Measurements from ENCODE around the gene PARVA. TPM values are rescaled to one million over a fixed set of nuclear protein-coding genes. Genes with fewer than 3 reads are reported as not detected.

PARVA gene
- total and polyA plus RNA-seq, 12 donors, result 20.1 to 84.8 (median 67.0) TPM

- DNase-seq (no peak), ATAC-seq (no peak)
- H3K36me3 ChIP-seq, result peaks cover 0 to 95% (median 15%) of the 10 kb centered on the region in 9 donors
- H3K4me1 ChIP-seq, result peaks cover 0 to 12% (median 3%) of the 10 kb centered on the region in 9 donors
- H3K27me3 ChIP-seq, result no peaks in the 10 kb centered on the region
- intact Hi-C loops (cut with DNase I), result loop anchor here in 1 of 10 donors (10.0 kb wide), 1 partner anchor 56 kb away; no protein-coding TSS in a partner anchor
- WGBS, 2 donors, result 92 to 95% methylated on average over 2 of the region's 2 CpGs
- no peak overlapping the region for H3K27ac ChIP-seq
- no peak overlapping the region for H3K4me3 ChIP-seq
- H3K9me3 ChIP-seq, result no peaks in the 10 kb centered on the region
- TF ChIP-seq CTCF (IDR thresholded peaks at IDR 0.05), result no peak
These were observed 151.1 kb downstream of the PARVA start for GRCh38 chr11:12528487-12528886.

GRCh38 chr11:12529041-12529440 lies 151.7 kb downstream of the PARVA start:
- Histone ChIP-seq H3K4me3 (no peak overlapping the region), H3K4me1 (peaks cover 0 to 10% (median 0%) of the 10 kb centered on the region in 9 donors), H3K27me3 (no peaks in the 10 kb centered on the region), H3K36me3 (peaks cover 0 to 90% (median 15%) of the 10 kb centered on the region in 9 donors), H3K27ac (no peak overlapping the region), H3K9me3 (no peaks in the 10 kb centered on the region)
- no peak for DNase-seq
- 81 to 93% methylated on average over 5 of the region's 5 CpGs for WGBS, 2 donors
- TF ChIP-seq CTCF (IDR thresholded peaks at IDR 0.05), result no peak
- intact Hi-C loops (cut with DNase I), result loop anchor here in 1 of 10 donors (10.0 kb wide), 1 partner anchor 56 kb away; no protein-coding TSS in a partner anchor
- ATAC-seq, result no peak

- ATAC-seq (no peak), DNase-seq (no peak)
- peaks cover 0 to 82% (median 15%) of the 10 kb centered on the region in 9 donors for H3K36me3 ChIP-seq
- H3K4me3 ChIP-seq, result no peak overlapping the region
- H3K9me3 ChIP-seq, result no peaks in the 10 kb centered on the region
- H3K27me3 ChIP-seq, result no peaks in the 10 kb centered on the region
- intact Hi-C loops (cut with DNase I), result loop anchor here in 1 of 10 donors (10.0 kb wide), 1 partner anchor 55 kb away; no protein-coding TSS in a partner anchor
- H3K4me1 ChIP-seq, result peaks cover 0 to 9% (median 0%) of the 10 kb centered on the region in 9 donors
- TF ChIP-seq CTCF (IDR thresholded peaks at IDR 0.05), result no peak
- peak overlapping the region in 2 of 10 donors; percentile 11 to 24 for H3K27ac ChIP-seq
These were observed 152.4 kb downstream of the PARVA start for GRCh38 chr11:12529793-12530192.

- no peak overlapping the region for H3K4me3 ChIP-seq
- peaks cover 0 to 9% (median 0%) of the 10 kb centered on the region in 9 donors for H3K4me1 ChIP-seq
- DNase-seq (no peak), ATAC-seq (no peak)
- no peaks in the 10 kb centered on the region for H3K27me3 ChIP-seq
- H3K27ac ChIP-seq, result no peak overlapping the region
- intact Hi-C loops (cut with DNase I), result no loop called here
- no peak for TF ChIP-seq CTCF (IDR thresholded peaks at IDR 0.05)
- no peaks in the 10 kb centered on the region for H3K9me3 ChIP-seq
- 86 to 89% methylated on average over 5 of the region's 5 CpGs for WGBS, 2 donors
- peaks cover 0 to 72% (median 14%) of the 10 kb centered on the region in 9 donors for H3K36me3 ChIP-seq
These were observed 153.6 kb downstream of the PARVA start for GRCh38 chr11:12531020-12531419.
